ENCODE data around the gene RCBTB1. TPM values are rescaled to one million over a fixed set of nuclear protein-coding genes. Genes with fewer than 3 reads are reported as not detected.
A peak's percentile ranks its signal among the peaks of the same experiment; 100 is the strongest.

Gene RCBTB1
- total RNA-seq, 1 donor from 2014 or later, result 24.9 TPM

DNA sequence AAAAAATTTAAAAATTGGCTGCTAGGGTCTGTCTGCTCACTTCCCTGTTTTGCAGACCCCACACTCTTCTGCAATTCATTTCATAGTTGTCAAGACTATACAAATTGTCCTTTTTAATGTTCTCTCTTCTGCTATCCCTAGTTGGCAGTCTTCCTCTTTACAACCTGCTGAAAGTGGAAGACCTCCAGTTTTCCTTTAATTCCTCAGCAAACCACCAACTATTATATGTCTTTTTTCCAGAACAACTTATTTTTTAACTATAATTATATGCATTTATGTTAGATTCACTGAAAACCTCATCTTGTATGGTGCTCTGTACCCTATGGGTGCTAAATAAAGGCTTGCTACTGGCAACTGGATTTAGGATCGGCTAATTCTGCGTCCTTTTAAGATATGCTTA, 90.7 kb downstream of the RCBTB1 start:
- no peak for TF ChIP-seq CTCF (IDR thresholded peaks at IDR 0.05)
- peak overlapping the region; percentile 96 for H3K27ac ChIP-seq
- H3K4me3 ChIP-seq, result peak overlapping the region; percentile 67
- intact Hi-C loops (cut with DNase I), result no loop called here
- H3K36me3 ChIP-seq, result peaks cover 8% of the 10 kb centered on the region
- no peaks in the 10 kb centered on the region for H3K9me3 ChIP-seq
- ATAC-seq, result no peak
- DNase-seq, result no peak
- H3K27me3 ChIP-seq (ENCODE audit: low read depth), result no peaks in the 10 kb centered on the region
- peaks cover 4% of the 10 kb centered on the region for H3K4me1 ChIP-seq

GRCh38 chr13:49488563-49488962, 96.8 kb downstream of the RCBTB1 start:
- intact Hi-C loops (cut with DNase I), result no loop called here
- H3K36me3 ChIP-seq, result peaks cover 57% of the 10 kb centered on the region
- no peak overlapping the region for H3K27ac ChIP-seq
- no peak overlapping the region for H3K4me3 ChIP-seq
- DNase-seq (no peak), ATAC-seq (no peak)
- no peaks in the 10 kb centered on the region for H3K4me1 ChIP-seq
- no peaks in the 10 kb centered on the region for H3K27me3 ChIP-seq (ENCODE audit: low read depth)
- TF ChIP-seq CTCF (IDR thresholded peaks at IDR 0.05), result no peak
- H3K9me3 ChIP-seq, result no peaks in the 10 kb centered on the region

Other genes with a start within 250 kb of the RCBTB1 start
- gene CAB39L, start 141.5 kb downstream of the RCBTB1 start, total RNA-seq, result 13.4 TPM
- 21.1 TPM for gene SETDB2, start 141.3 kb downstream of the RCBTB1 start, total RNA-seq
- 59.8 TPM for gene PHF11, start 89.6 kb downstream of the RCBTB1 start, total RNA-seq
- gene ARL11, start 42.9 kb upstream of the RCBTB1 start, total RNA-seq, result 7.5 TPM
- gene EBPL, start 105.9 kb upstream of the RCBTB1 start, total RNA-seq, result 48.4 TPM
- gene KPNA3, start 207.1 kb upstream of the RCBTB1 start, total RNA-seq, result 31.9 TPM